ENCODE results near the gene GLIS1.

Gene GLIS1

DNA sequence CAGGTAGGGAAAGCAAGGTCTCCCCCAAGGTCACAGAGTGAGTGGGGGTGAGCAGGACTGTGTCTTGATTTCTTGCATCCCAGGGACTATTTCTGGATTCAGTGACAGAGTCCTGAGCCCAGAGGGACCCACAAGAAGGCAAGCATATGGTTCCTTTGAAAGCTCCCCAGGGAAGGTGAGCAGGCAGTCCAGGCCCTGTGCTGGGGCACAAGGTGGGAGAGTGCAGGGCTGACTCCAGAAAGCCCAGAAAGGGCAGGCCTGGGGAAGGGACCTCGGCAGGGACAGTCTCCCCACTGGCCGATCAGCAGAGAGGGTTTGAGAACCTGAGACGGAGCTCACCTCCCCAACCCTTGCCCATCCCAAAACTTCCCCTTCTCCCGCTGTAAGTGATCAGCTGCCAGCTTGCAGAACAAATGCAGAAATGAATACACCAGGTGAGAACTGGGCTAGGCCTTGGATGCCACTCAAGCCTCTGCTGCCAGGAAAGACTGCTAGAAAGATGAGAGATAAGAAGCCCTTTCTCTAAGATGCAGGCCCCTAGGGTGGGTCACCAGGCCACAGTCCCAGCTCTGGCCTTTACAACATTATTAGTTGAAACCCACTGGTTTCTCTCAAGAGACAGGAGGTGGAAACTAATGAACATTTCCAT, 121.0 kb downstream of the GLIS1 start:
- DNase-seq (ENCODE audit: low read depth), result no peak

DNA sequence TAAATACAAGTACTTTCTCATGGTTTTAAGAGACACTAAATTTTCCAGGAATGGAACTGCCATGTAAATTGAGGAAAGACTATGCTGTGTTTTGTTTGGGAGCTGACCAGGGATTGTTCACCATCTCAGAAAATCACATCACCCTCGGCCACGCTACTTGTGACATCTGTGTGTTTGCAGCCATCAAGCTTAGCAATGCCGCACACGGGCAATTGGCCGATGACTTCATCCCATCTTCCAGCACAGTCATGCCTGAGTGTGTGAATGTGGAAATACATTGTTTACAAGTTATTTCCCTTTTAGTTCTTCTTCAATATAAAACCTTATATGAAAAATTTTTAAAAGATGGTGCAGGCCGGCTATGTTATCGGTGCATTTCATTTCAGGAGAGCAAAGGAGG, 121.6 kb downstream of the GLIS1 start:
- DNase-seq (ENCODE audit: low read depth), result no peak

DNA sequence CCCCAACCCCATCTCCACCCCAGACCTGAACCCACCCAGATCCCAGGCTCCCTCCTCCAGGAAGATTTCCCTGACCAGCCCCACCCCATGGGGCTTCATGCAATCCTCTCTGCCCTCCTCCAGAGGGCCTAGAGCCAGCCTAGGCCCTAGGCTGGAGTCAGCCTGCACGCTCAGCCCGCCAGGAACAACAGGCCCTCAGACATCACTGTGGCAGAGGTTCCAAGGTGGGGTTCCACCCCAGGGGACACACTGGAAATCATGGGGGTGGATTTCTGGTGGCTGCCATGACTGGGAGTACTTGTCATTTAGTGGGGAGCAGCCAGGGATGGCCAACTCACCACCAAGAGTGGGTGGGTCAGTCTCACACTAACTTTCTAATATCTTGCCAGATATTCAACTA, 122.0 kb downstream of the GLIS1 start:
- no peak for DNase-seq (ENCODE audit: low read depth)

- DNase-seq (ENCODE audit: low read depth), result no peak
Measured at GRCh38 chr1:53616511-53616910, 122.5 kb downstream of the GLIS1 start.

DNA sequence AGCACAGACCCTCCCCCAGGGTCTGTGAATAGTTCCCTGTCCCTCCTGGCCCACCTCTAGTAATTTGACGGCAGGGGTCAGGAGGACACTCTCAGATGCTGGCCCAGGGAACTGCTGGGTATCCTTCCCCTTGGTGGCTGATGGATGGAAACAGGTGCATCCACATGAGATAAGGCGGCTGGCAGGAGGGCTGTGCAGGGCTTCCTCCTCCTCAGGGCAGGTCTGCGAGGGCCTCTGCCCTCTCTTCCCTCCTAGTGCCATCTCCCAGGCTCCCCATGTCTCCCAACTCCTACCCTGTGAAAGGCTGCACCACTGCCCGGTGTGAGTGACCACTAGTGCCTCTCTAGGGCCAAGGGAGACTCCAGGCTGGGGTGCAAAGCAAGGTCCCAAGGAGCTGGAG, 123.9 kb downstream of the GLIS1 start:
- DNase-seq (ENCODE audit: low read depth), result no peak

GRCh38 chr1:53614231-53615021, 124.5 kb downstream of the GLIS1 start:
- no peak for DNase-seq (ENCODE audit: low read depth)

- DNase-seq (ENCODE audit: low read depth), result no peak
Measured at GRCh38 chr1:53608676-53609075, 130.3 kb downstream of the GLIS1 start.

DNA sequence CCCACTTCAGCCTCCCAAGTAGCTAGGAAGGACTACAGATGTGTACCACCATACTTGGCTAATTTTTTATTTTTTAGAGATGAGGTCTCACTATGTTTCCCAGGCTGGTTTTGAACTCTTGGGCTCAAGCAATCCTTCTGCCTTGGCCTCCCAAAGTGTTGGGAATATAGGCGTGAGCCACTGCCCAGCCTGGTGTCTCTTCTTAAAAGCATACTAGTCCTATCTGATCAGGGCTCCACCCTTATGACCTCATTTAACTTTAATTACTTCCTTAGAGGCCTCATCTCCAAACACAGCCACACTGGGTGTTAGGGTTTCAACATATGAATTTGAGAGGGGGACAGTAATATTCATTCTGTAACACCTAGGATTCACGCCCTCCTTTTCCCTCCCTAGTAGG, 130.9 kb downstream of the GLIS1 start:
- DNase-seq (ENCODE audit: low read depth), result no peak

DNA sequence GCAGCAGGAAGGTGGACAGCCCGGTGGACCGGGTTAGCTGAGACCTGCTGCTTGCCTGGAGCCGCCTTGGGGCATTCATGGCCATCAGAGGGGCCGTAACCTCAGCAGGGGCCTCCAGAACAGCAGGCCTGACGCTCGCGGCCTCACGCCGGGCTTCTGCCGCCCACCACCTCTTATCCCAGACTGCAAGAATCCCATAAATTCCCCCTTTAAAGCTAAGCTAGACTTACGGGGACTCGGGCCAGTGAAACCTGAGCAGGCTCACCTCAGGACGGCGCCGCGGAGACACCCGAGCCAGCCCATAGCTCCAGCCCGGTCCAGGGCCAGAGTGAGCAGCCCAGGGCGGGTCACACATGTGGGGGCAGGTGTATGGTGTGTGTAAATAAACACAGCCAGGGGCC, 132.3 kb downstream of the GLIS1 start:
- DNase-seq (ENCODE audit: low read depth), result no peak

DNA sequence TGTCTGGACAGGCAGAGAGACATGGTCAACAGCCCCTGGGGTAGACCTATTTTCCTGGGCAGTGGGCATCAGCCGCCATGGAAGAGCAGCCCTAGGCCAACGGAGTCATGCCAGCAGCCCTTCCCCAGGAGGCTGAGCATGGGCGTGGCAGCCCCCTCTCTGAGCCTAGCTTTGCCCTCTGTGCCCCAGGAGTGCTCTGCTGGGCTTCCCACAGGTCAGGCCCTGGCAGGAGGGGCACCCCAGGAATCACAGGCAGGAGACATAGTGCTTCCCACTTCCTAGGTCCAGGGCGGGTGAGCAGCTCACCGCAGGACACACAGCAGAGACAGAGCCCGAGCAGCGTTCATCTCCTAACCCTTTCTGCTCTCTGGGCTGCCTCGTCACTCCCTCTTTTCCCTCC, 132.8 kb downstream of the GLIS1 start:
- no peak for DNase-seq (ENCODE audit: low read depth)

DNA sequence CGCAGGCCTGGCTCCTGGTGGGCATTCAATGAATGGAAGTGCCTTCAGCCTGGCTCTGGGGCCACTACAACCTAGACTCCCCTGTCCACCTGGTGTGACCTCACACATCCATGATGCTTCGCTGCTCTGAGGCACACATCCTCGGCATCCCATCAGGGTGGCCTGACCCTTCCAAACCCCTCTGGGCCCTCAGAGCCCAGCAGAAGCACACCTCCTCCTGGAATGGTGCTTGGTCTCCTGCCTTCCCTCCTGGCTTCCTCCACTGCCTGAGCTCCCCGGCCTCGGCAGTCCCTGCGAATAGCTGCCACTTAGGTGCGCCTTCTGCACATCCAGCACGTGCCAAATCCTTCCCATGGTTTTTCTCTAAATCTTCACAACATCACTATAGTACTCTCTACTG, 133.8 kb downstream of the GLIS1 start:
- DNase-seq (ENCODE audit: low read depth), result no peak

DNA sequence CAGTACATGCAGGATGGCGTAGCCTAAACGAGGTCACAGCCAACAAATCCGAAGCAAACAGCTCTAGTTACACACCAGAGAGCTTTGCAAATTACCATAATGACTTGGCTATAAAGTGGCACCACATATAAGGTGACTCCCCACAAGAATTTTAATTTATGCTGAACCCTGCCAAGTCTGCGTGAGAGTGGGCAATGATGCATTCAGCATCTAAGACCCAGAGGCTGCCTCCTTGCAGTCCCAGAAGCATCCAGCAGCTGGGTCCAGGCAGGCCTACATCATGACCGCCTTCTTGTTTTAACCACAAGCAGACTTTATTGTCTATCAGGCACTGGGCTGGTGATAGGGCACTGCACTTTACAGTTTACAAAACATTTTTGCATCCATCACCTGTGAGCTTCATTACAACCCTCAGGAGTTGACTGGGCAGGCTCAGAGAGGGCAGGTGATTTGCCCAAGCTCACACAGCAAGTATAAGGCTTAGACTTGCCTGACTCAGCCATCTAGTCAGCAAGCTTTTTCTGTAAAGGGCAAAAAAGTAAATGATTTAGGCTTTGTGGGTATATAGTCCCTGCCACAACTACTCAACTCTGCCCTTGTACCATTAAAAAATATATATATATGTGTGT, 134.6 kb downstream of the GLIS1 start:
- DNase-seq (ENCODE audit: low read depth), result no peak

DNA sequence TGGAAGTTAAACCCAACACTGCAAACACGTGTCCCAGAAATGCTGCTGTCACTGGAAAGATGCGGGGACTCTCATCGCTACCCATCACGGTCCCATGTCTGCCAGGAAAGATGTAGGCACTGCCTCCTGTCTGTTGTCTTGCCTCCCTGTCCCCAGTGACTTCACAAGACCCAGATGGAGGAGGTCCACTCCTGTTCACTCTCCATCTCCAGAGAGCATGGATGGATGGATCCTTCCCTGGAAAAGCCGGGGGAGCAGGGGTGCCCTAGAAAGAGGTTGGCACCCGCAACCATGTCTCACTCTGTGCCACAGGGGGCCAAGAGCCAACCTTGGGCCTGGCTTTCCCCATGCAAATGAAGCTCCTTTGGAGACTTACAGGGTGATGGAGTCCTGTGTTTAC, 135.5 kb downstream of the GLIS1 start:
- DNase-seq (ENCODE audit: low read depth), result no peak

- DNase-seq (ENCODE audit: low read depth), result no peak
Measured at GRCh38 chr1:53601867-53602775, 136.8 kb downstream of the GLIS1 start.

DNA sequence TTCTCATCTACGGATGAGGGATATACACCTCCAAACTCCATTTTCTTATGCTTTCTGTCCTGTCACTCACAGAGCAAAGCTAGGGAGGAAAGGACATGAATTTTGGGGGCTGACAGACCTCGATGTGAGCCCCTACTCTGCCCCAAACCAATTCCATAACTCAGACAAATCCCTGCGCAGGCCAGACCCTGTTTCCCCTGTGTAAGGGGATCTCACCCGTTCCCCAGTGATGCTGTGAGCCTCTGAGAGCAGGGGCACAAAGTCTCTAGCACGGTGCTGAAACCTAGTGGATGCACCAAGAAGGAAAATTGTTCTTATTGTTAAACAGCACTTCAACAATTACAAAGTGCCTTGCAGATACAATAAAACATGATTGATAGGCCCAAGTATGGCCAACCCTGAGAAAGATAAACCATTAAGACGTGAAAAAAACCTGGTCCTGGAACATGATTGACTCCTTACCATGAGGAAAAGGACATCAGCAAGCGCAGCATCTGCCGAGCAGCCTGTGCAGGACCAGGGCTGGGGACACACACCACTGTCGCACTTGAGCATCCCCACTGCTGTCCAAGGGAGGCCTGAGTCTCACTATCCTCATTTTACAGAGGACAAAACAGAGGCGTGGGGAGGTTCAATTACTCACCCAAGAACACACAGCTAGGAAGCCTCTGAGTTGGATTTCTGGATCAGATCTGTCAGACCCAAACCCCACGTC, 137.8 kb downstream of the GLIS1 start:
- no peak for DNase-seq (ENCODE audit: low read depth)

- no peak for DNase-seq (ENCODE audit: low read depth)
Measured at GRCh38 chr1:53600561-53600960, 138.4 kb downstream of the GLIS1 start.

DNA sequence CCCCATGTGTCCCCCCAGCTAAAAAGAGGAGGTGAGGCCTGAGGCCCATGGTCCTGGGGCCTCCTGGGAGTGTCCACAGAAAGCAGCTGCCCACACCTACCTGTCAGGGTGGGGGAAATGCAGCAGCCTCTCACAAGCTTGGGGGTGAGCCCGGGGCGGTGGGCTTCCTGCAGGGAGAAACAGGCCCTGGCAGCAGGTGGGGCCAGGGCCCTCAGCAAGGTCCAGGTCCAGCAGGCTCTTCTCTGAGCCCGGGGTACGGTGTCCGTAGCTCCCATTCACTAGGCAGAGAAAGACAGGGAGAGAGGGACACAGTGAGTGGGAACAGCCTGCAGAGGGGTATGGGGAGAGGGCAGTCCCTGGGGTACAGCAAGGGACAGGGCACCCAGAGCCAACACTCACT, 139.0 kb downstream of the GLIS1 start:
- DNase-seq (ENCODE audit: low read depth), result no peak

- DNase-seq (ENCODE audit: low read depth), result no peak
Measured at GRCh38 chr1:53599481-53599880, 139.5 kb downstream of the GLIS1 start.

DNA sequence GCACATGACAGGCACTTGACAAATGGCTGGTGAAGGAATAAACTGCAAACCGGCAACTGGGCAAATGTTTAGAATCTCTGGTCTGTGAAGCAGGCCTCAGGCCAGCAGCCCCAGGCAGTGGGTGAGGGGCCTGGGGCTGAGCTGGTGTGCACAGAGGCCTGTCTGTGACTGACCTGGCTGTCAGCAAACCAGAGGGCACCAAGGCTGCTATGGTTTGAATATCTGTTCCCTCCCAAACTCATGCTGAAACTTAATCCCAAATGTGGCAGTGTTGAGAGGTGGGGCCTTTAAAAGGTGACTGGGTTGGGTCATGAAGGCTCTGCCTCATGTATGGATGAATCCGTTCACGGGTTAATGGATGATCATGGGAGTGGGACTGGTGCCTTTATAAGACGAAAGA, 140.0 kb downstream of the GLIS1 start:
- no peak for DNase-seq (ENCODE audit: low read depth)

DNA sequence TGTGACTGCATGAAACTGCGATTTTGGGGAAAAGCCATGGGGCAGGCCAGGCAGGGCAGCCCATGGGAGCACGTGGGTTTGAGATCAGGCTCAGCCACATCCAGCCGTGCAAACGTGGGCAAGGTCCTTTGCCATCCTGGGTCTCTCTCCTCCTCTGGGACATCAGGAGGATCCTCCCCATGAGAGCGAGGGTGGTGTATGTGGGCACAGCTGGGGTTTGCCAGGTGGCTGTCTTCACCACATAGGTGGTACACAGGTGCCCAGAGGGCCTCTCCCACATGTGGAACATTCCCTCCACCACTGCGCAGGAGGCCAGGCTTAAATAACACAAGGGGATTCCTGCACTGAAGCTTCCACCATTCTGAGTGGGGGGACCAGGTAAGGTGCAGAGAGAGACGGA, 143.1 kb downstream of the GLIS1 start:
- DNase-seq (ENCODE audit: low read depth), result no peak

GRCh38 chr1:53594391-53595180, 144.4 kb downstream of the GLIS1 start:
- DNase-seq (ENCODE audit: low read depth), result no peak

All from fibroblast of the conjunctiva (primary cell).